ENCODE measurements around the gene GPD2.
"Not testable (repeated sequence)": the region's sequence is repeated elsewhere in the genome, so short reads cannot be mapped to it uniquely, and the experiment has no call there.

Gene GPD2

DNA sequence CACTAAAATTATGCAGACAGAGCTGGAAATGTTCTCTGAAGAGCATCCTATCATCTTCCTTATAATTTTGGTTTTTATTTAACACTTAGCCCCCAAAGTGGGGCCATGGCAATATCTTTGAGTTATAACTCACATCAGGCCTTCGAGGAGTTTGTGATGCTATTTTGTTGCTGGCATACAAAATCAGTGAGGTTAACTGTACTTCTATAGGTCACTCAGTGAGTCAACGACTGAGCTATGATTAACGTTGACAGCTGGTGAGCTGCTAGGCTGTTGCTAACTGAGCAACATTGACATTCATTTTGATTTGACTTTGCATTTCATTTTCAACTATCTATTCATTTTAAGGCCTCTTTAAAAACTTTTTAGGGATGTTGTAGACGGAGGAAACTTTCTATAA is 50.0 kb downstream of the GPD2 start:
- Histone ChIP-seq H3K36me3 (ENCODE audit: control insufficient read depth, insufficient read depth, low read length) (no peaks in the 10 kb centered on the region), H3K9me3 (ENCODE audit: control insufficient read depth, insufficient read depth, low read length) (no peaks in the 10 kb centered on the region), H3K9ac (ENCODE audit: low read depth, low read length) (no peak overlapping the region), H3K4me1 (ENCODE audit: control insufficient read depth, insufficient read depth, low read length) (no peaks in the 10 kb centered on the region), H3K4me3 (ENCODE audit: low read depth, low read length) (no peak overlapping the region), H3K27me3 (ENCODE audit: control insufficient read depth, insufficient read depth, low read length) (no peaks in the 10 kb centered on the region)

GRCh38 chr2:156486614-156487013 is 50.4 kb downstream of the GPD2 start:
- H3K4me3 ChIP-seq (ENCODE audit: low read depth, low read length), result no peak overlapping the region
- H3K27me3 ChIP-seq (ENCODE audit: control insufficient read depth, insufficient read depth, low read length), result no peaks in the 10 kb centered on the region
- no peaks in the 10 kb centered on the region for H3K36me3 ChIP-seq (ENCODE audit: control insufficient read depth, insufficient read depth, low read length)
- H3K4me1 ChIP-seq (ENCODE audit: control insufficient read depth, insufficient read depth, low read length), result no peaks in the 10 kb centered on the region
- no peaks in the 10 kb centered on the region for H3K9me3 ChIP-seq (ENCODE audit: control insufficient read depth, insufficient read depth, low read length)
- H3K9ac ChIP-seq (ENCODE audit: low read depth, low read length), result no peak overlapping the region

- no peaks in the 10 kb centered on the region for H3K4me1 ChIP-seq (ENCODE audit: control insufficient read depth, insufficient read depth, low read length)
- no peak overlapping the region for H3K4me3 ChIP-seq (ENCODE audit: low read depth, low read length)
- H3K36me3 ChIP-seq (ENCODE audit: control insufficient read depth, insufficient read depth, low read length), result no peaks in the 10 kb centered on the region
- H3K27me3 ChIP-seq (ENCODE audit: control insufficient read depth, insufficient read depth, low read length), result no peaks in the 10 kb centered on the region
- no peak overlapping the region for H3K9ac ChIP-seq (ENCODE audit: low read depth, low read length)
- H3K9me3 ChIP-seq (ENCODE audit: control insufficient read depth, insufficient read depth, low read length), result no peaks in the 10 kb centered on the region
These were observed 53.0 kb downstream of the GPD2 start for GRCh38 chr2:156489195-156489594.

GRCh38 chr2:156489750-156490465 is 53.7 kb downstream of the GPD2 start:
- Histone ChIP-seq H3K9ac (ENCODE audit: low read depth, low read length) (no peak overlapping the region), H3K4me3 (ENCODE audit: low read depth, low read length) (no peak overlapping the region), H3K4me1 (ENCODE audit: control insufficient read depth, insufficient read depth, low read length) (no peaks in the 10 kb centered on the region), H3K36me3 (ENCODE audit: control insufficient read depth, insufficient read depth, low read length) (no peaks in the 10 kb centered on the region), H3K9me3 (ENCODE audit: control insufficient read depth, insufficient read depth, low read length) (no peaks in the 10 kb centered on the region), H3K27me3 (ENCODE audit: control insufficient read depth, insufficient read depth, low read length) (no peaks in the 10 kb centered on the region)

- no peaks in the 10 kb centered on the region for H3K36me3 ChIP-seq (ENCODE audit: control insufficient read depth, insufficient read depth, low read length)
- H3K4me3 ChIP-seq (ENCODE audit: low read depth, low read length), result no peak overlapping the region
- H3K27me3 ChIP-seq (ENCODE audit: control insufficient read depth, insufficient read depth, low read length), result no peaks in the 10 kb centered on the region
- no peaks in the 10 kb centered on the region for H3K4me1 ChIP-seq (ENCODE audit: control insufficient read depth, insufficient read depth, low read length)
- H3K9me3 ChIP-seq (ENCODE audit: control insufficient read depth, insufficient read depth, low read length), result no peaks in the 10 kb centered on the region
- no peak overlapping the region for H3K9ac ChIP-seq (ENCODE audit: low read depth, low read length)
These were observed 54.3 kb downstream of the GPD2 start for GRCh38 chr2:156490466-156490840.

DNA sequence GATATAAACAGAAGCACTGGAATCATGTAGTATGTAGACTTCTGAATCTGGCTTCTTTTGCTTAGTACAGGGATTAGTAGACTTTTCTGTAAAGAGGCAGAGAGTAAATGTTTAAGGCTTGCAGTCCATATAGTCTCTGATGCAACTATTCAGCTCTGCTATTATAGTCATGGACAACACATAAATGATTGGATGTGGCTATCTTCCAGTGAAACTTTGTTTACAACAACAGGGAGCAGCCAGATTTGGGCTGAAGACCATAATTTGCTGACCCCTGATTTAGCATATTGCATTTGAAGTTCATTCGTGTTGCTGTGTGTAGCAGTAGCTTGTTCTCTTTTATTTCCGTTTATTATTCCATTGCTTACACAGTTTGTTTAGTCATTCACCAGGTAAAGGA is 55.0 kb downstream of the GPD2 start:
- no peak overlapping the region for H3K9ac ChIP-seq (ENCODE audit: low read depth, low read length)
- H3K4me1 ChIP-seq (ENCODE audit: control insufficient read depth, insufficient read depth, low read length), result no peaks in the 10 kb centered on the region
- no peaks in the 10 kb centered on the region for H3K36me3 ChIP-seq (ENCODE audit: control insufficient read depth, insufficient read depth, low read length)
- no peaks in the 10 kb centered on the region for H3K27me3 ChIP-seq (ENCODE audit: control insufficient read depth, insufficient read depth, low read length)
- no peak overlapping the region for H3K4me3 ChIP-seq (ENCODE audit: low read depth, low read length)
- H3K9me3 ChIP-seq (ENCODE audit: control insufficient read depth, insufficient read depth, low read length), result no peaks in the 10 kb centered on the region

GRCh38 chr2:156492979-156493378 is 56.8 kb downstream of the GPD2 start:
- Histone ChIP-seq H3K27me3 (ENCODE audit: control insufficient read depth, insufficient read depth, low read length) (no peaks in the 10 kb centered on the region), H3K9ac (ENCODE audit: low read depth, low read length) (no peak overlapping the region), H3K36me3 (ENCODE audit: control insufficient read depth, insufficient read depth, low read length) (no peaks in the 10 kb centered on the region), H3K9me3 (ENCODE audit: control insufficient read depth, insufficient read depth, low read length) (no peaks in the 10 kb centered on the region), H3K4me1 (ENCODE audit: control insufficient read depth, insufficient read depth, low read length) (no peaks in the 10 kb centered on the region), H3K4me3 (ENCODE audit: low read depth, low read length) (no peak overlapping the region)

DNA sequence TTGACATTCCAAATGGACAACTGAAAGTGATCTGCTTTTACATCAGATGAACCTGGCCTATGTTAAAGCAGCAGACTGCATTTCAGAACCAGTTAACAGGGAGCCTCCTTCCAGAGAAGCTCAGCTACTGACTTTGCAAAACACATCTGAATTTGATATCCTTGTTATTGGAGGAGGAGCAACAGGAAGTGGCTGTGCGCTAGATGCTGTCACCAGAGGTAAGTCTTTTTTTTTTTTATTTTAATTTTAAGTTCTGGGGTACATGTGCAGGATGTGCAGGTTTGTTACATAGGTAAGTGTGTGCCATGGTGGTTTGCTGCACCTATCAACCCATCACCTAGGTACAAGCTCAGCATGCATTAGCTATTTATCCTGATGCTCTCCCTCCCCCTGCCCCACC is 59.8 kb downstream of the GPD2 start:
- not testable (repeated sequence) for H3K36me3 ChIP-seq (ENCODE audit: control insufficient read depth, insufficient read depth, low read length); H3K4me1 ChIP-seq (ENCODE audit: control insufficient read depth, insufficient read depth, low read length); H3K27me3 ChIP-seq (ENCODE audit: control insufficient read depth, insufficient read depth, low read length); H3K9ac ChIP-seq (ENCODE audit: low read depth, low read length); H3K4me3 ChIP-seq (ENCODE audit: low read depth, low read length); H3K9me3 ChIP-seq (ENCODE audit: control insufficient read depth, insufficient read depth, low read length)

GRCh38 chr2:156505696-156506095 is 69.5 kb downstream of the GPD2 start:
- Histone ChIP-seq H3K9me3 (ENCODE audit: control insufficient read depth, insufficient read depth, low read length) (no peaks in the 10 kb centered on the region), H3K36me3 (ENCODE audit: control insufficient read depth, insufficient read depth, low read length) (no peaks in the 10 kb centered on the region), H3K4me1 (ENCODE audit: control insufficient read depth, insufficient read depth, low read length) (no peaks in the 10 kb centered on the region), H3K4me3 (ENCODE audit: low read depth, low read length) (no peak overlapping the region), H3K27me3 (ENCODE audit: control insufficient read depth, insufficient read depth, low read length) (no peaks in the 10 kb centered on the region), H3K9ac (ENCODE audit: low read depth, low read length) (no peak overlapping the region)

DNA sequence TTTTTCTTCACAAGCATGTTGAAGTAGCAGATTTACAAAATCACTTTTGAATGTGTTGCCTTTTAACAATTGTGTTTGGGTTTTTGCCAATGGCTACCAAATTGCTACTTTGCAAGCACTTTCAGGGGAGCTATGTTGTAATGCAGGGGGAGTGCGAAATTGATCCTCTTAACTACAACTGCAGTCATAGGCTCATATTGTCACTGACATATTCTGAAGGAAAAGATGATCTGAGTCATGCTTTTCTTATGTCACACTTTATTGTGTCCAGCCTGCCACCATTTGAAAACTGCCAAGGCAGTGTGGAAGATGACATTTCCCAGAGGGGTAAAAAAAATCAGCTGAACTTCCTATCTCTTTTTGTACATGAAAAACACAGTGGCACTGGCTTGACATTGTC is 74.9 kb downstream of the GPD2 start:
- Histone ChIP-seq H3K9ac (ENCODE audit: low read depth, low read length) (no peak overlapping the region), H3K9me3 (ENCODE audit: control insufficient read depth, insufficient read depth, low read length) (no peaks in the 10 kb centered on the region), H3K36me3 (ENCODE audit: control insufficient read depth, insufficient read depth, low read length) (no peaks in the 10 kb centered on the region), H3K27me3 (ENCODE audit: control insufficient read depth, insufficient read depth, low read length) (no peaks in the 10 kb centered on the region), H3K4me1 (ENCODE audit: control insufficient read depth, insufficient read depth, low read length) (no peaks in the 10 kb centered on the region), H3K4me3 (ENCODE audit: low read depth, low read length) (no peak overlapping the region)

- Histone ChIP-seq H3K4me1 (ENCODE audit: control insufficient read depth, insufficient read depth, low read length) (no peaks in the 10 kb centered on the region), H3K9me3 (ENCODE audit: control insufficient read depth, insufficient read depth, low read length) (no peaks in the 10 kb centered on the region), H3K9ac (ENCODE audit: low read depth, low read length) (no peak overlapping the region), H3K27me3 (ENCODE audit: control insufficient read depth, insufficient read depth, low read length) (no peaks in the 10 kb centered on the region), H3K4me3 (ENCODE audit: low read depth, low read length) (no peak overlapping the region), H3K36me3 (ENCODE audit: control insufficient read depth, insufficient read depth, low read length) (no peaks in the 10 kb centered on the region)
These were observed 75.6 kb downstream of the GPD2 start for GRCh38 chr2:156511803-156512202.

DNA sequence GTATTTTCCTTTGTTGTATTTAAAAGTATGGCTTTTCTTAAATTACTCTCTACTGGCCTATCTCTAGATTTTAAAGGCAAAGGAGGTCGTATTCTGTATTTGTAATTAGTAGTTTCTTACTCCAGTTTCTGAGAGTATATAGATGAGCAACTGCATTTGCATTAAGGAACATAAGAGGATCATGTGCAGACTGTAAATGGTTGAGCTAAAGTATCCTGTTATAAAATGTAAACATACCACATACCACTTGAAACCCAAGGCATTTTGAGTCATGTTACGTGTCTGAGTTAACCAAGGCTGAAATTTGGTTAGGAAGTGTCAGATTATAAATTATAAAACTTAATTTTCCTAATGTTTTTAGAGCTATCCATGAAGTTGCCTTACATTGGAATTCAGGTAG is 76.3 kb downstream of the GPD2 start:
- H3K4me3 ChIP-seq (ENCODE audit: low read depth, low read length), result no peak overlapping the region
- H3K27me3 ChIP-seq (ENCODE audit: control insufficient read depth, insufficient read depth, low read length), result no peaks in the 10 kb centered on the region
- H3K9me3 ChIP-seq (ENCODE audit: control insufficient read depth, insufficient read depth, low read length), result no peaks in the 10 kb centered on the region
- H3K9ac ChIP-seq (ENCODE audit: low read depth, low read length), result no peak overlapping the region
- no peaks in the 10 kb centered on the region for H3K36me3 ChIP-seq (ENCODE audit: control insufficient read depth, insufficient read depth, low read length)
- no peaks in the 10 kb centered on the region for H3K4me1 ChIP-seq (ENCODE audit: control insufficient read depth, insufficient read depth, low read length)
